ENCODE measurements around the gene RUNX3.

DNA sequence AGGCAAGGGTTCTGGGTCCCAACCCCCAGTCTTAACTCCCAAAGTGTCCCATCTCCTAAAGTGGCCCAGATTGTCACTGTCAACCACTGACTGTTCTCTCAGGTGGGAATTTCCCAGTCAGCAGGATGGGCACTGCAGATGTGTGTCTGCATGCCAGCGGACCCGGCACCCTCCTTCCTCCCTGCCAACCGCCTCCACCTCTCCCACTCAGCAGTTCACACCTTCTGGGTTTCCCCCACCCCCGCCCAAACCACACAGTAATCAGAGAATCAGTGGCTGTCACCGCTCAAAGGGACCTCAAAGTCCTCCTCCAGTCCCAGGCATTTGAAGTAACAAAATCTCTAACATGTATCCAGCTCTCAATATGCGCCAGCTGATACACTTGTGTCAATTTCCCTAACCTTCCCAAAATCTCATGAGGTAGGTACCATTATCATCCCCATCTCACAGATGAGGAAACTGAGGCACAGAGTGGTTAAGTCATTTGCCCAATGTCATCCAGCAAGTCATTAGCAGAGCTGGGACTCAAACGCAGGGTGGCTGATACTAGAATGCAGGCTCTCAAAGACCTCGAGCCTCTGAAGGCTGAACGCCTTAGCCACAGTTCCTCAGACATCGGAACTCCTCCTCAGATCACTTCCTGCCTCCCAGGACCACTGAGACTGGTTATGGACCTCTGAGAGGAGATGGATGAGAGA lies 4.8 kb downstream of the RUNX3 start:
- no peak for TF ChIP-seq CTCF (IDR thresholded peaks at IDR 0.05)
- no peak for TF ChIP-seq POLR2A (IDR thresholded peaks at IDR 0.05)

All from thyroid gland (tissue), 4 donors.